Head of caudate nucleus (tissue), 42 donors: ENCODE measurements around the gene FAM25G.
A peak's percentile ranks its signal among the peaks of the same experiment; 100 is the strongest.
"Not testable (repeated sequence)": the region's sequence is repeated elsewhere in the genome, so short reads cannot be mapped to it uniquely, and the experiment has no call there.

Source experiments
- DNase-seq, 42 donors: peaks; one replicate each; pipeline versions ENCODE4 v3.0.0 to v3.0.0-alpha.2; 2020 to 2021; ENCODE audit warnings: mixed read lengths in 7 of 42
- intact Hi-C: fragments of 100-400 bp; cut with DNase I; formaldehyde crosslinking; loops from one replicate; pipeline ENCODE4 v1.15.0; 2022

Gene FAM25G

GRCh38 chr10:47467957-47468356, 23.5 kb downstream of the FAM25G start:
- DNase-seq, intact Hi-C loops: not testable (repeated sequence)

GRCh38 chr10:47467458-47467857, 24.0 kb downstream of the FAM25G start:
- DNase-seq, result peak in 1 of 42 donors; percentile 39
- intact Hi-C loops, result not testable (repeated sequence)

- intact Hi-C loops, result not testable (repeated sequence)
- peak in 1 of 42 donors; percentile 31 for DNase-seq
Observed at GRCh38 chr10:47465216-47465917, 26.1 kb downstream of the FAM25G start.

- intact Hi-C loops, DNase-seq: not testable (repeated sequence)
Observed at GRCh38 chr10:47462577-47463358, 28.7 kb downstream of the FAM25G start.

- intact Hi-C loops, result not testable (repeated sequence)
- peak in 13 of 42 donors; percentile 23 to 69 (median 36) for DNase-seq
Observed at GRCh38 chr10:47461261-47461687, 30.2 kb downstream of the FAM25G start.

GRCh38 chr10:47458466-47459154, 32.9 kb downstream of the FAM25G start:
- no peak for DNase-seq
- intact Hi-C loops, result no loop called here

- intact Hi-C loops, result no loop called here
- DNase-seq, result peak in 1 of 42 donors; percentile 36
Observed at GRCh38 chr10:47457826-47458225, 33.7 kb downstream of the FAM25G start.

- DNase-seq, result no peak
Observed at GRCh38 chr10:47457528-47457820, 34.0 kb downstream of the FAM25G start.

GRCh38 chr10:47456794-47457527, 34.5 kb downstream of the FAM25G start:
- intact Hi-C loops, result no loop called here

More at GRCh38 chr10:47457528-47457820, 34.0 kb downstream of the FAM25G start:
- intact Hi-C loops, result no loop called here

GRCh38 chr10:47456079-47456785, 35.3 kb downstream of the FAM25G start:
- peak in 1 of 42 donors; percentile 40 for DNase-seq
- intact Hi-C loops, result no loop called here

More at GRCh38 chr10:47456794-47457527, 34.5 kb downstream of the FAM25G start:
- peak in 3 of 42 donors; percentile 19 to 40 (median 22) for DNase-seq

GRCh38 chr10:47455350-47456078, 36.0 kb downstream of the FAM25G start:
- intact Hi-C loops, result not testable (repeated sequence)

GRCh38 chr10:47454780-47455058, 36.8 kb downstream of the FAM25G start:
- DNase-seq, result no peak
- intact Hi-C loops, result no loop called here

More at GRCh38 chr10:47455350-47456078, 36.0 kb downstream of the FAM25G start:
- peak in 1 of 42 donors; percentile 40 for DNase-seq

- intact Hi-C loops, result no loop called here
- peak in 1 of 42 donors; percentile 34 for DNase-seq
Observed at GRCh38 chr10:47454008-47454779, 37.3 kb downstream of the FAM25G start.

- no peak for DNase-seq
- intact Hi-C loops, result no loop called here
Observed at GRCh38 chr10:47453141-47454007, 38.1 kb downstream of the FAM25G start.

- intact Hi-C loops, result no loop called here
- peak in 1 of 42 donors; percentile 39 for DNase-seq
Observed at GRCh38 chr10:47452495-47453140, 38.9 kb downstream of the FAM25G start.

GRCh38 chr10:47451998-47452494, 39.5 kb downstream of the FAM25G start:
- peak in 1 of 42 donors; percentile 38 for DNase-seq
- intact Hi-C loops, result no loop called here
